PC-9 (cell line): ENCODE data around the gene CCDC34.

Experiments
- CTCF ChIP-seq: fragments of 200-600 bp; sonication (generic); conservative IDR thresholded peaks from 2 replicates; pipeline ENCODE4 v1.6.1; 2017; ENCODE audit warnings: mixed run types, antibody characterized with exemption, mild to moderate bottlenecking, moderate library complexity
- EZH2 ChIP-seq: fragments of 200-600 bp; sonication (generic); IDR thresholded peaks from 2 replicates; pipeline ENCODE4 v1.8.0; 2017; ENCODE audit warnings: antibody characterized with exemption, low read depth

GRCh38 chr11:27394781-27395228 lies 31.8 kb upstream of the CCDC34 start:
- TF ChIP-seq EZH2 (no peak), CTCF (no peak)
